CD4-positive, alpha-beta T cell treated with Interleukin-6 for 4 hours (primary cell): Measurements from ENCODE around the gene ZDHHC14.

ENCODE experiments used
- DNase-seq: peaks from one replicate; pipeline ENCODE4 v3.0.0-alpha.2; 2020; ENCODE audit warnings: mixed read lengths

ZDHHC14 gene

DNA sequence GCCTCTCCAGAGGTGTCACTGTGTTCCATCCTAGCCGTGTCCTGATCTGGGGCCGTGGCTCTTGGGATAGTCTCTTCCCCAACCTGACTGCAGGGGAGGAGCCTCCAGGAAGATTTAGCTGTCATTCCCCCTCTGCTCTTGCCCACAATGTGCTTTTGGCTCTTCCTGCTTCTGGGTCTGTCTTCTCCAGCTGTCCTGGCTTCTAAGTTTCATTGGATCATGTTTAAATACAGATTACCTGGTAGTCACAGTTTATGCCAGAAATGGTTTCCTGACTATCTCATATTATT, 139.1 kb downstream of the ZDHHC14 start:
- no peak for DNase-seq

DNA sequence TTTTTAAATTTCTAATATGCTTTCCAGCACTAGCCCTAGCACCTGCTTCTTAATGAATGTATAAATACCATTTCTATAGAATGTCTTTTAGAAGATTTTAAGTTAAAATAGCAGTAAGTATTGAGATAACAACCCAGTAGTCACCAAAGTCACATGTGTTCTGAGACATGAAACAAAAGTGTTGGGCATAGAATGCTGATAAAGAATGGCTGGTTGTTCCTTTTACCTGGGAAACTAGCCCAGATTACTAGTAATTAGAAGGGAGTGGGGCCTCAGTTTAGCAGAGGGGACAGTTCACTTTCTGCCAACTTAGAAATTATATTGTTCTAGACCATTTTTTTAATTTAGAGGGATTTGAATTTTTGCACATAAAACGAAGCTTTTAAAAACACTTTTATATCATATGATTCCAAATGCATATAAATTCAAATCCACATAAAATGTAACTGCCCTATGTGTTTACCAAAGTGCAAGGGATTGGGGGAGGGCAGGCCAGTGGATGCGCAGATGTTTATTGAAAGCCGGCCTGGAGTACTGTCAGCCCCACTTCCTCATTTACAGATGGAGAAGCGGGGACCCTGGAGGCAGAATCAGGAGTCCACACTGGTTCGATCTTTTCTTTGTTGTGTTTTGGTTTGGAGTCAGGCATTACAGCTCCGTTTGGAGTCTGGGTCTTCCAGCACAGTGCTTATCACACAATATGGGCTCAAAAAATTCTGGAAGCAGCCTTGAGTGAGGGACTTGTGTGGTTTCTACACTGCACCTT, 139.8 kb downstream of the ZDHHC14 start:
- DNase-seq = no peak

DNA sequence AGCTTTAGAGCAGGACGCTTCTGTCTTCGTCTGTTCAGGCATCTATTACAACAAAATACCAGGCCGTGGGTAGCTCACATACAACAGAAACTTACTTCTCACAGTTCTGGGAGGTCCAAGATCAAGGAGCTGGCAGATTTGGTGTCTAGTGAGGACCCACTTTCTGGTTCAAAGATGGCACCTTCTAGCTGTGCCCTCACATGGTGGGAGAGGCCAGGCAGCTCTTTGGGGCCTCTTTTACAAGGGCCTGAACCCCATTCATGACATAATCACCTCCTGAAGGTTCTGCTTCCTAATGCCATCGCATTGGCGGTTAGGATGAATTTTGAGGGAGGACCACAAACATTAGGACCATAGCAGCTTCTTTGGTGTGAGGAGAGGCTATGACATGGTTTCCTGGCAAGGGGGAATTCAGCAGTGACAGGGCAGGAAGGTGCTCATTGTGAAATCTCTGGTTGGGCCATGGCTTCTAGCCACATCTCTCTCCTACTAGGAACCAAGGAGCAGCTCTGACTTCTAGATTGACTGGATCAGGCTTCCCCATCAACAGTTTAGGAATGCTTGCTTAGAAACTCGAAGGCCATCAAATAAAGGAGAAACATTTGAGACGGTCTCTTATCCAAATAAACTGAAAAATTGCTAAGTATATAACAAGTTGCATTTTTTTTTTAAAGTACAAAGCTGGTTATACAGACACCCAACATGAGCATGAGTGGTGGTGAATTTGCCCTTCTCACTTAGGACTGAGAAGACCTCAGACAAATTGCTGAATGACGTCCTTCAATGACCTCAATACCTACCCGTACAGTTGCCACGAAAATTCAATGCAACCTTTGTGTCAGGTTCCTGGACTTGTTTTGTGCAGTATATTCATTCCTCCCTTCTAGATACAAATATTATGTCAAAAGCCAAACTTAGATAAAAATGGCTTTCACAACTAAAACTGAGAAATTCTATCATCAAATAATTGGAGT, 140.7 kb downstream of the ZDHHC14 start:
- DNase-seq = no peak

DNA sequence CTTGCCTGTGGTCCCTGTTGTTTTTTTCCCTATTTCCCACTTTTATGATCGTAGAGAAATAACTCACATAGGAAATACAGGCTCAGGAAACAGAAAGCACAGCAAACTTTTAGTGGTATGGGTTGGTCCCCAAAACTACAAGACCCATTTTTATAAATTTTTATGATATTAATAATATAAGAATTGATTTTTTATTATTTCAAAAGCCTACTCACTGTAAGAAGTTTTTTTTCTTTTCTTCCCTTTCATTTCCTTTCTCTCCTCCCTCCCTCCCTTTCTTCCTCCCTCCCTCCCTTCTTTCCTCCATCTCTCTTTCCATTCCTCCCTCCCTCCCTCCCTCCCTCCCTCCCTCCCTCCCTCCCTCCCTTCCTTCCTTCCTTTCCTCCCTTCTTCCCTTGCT, 141.5 kb downstream of the ZDHHC14 start:
- no peak for DNase-seq

DNA sequence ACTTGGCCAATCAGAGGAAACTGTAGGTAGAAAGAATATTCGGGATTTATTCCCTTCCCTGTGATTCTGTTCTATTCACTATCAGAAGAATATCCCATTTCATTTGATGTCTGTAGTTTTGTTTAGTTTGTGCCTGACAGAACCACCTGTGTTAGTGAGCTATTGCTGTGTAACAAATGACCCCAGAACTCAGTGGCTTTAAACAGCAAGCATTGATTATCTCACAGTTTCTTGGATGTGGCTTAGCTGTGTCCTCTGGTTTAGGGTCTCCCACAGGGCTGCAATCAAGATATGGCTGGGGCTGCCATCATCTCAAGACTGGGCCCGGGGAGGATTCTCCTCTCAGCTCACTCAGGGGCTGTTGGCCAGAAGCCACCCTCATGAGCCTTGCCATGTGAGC, 143.7 kb downstream of the ZDHHC14 start:
- DNase-seq = no peak

DNA sequence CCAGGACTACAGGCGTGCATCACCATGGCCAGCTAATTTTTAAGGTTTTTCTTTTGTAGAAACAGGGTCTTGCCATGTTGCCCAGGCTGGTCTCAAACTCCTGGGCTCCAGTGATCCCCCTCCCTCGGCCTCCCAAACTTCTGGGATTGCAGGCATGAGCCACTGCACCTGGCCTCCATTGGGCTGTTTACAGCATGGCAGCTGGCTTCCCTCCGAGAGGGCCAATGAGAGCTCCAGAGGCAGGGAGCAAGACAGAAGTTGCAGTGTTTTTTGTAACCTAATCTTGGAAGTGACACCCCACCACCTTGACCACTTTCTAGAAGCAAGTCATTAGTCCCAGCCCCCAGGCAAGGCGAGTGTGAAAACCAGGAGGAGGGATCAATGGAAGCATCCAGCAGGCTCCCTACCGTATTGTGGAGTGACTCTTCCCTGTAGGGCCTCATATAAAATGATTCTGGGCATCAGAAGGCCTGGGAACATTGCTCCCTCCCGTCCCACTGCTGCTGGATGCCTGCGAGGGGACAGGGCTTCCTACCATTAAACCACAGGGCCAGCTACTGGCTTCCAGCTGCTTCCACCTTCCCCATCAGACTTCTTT, 144.4 kb downstream of the ZDHHC14 start:
- no peak for DNase-seq

DNA sequence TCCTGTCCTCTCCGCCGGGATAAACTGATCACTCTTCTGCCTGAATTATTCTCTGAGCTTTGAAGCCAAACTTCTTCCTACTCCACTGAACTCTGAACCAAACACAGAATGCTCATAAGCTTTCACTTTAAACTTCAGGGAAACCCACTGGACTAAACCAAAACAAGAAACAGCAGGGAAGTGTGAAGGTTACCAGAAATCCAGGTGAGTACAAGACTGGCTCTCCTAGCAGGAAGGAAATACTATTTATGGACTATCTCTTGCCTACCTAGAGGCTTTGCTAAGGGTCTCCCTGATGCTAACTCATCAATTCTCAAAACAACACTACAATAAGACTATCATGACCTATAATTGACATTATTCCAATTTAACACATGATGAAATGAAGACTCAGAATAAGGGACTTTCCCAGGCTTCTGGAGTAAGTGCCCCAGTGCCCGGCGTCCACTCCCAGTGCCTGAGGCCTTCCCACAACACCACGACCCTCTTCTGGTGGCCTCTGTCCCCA, 145.0 kb downstream of the ZDHHC14 start:
- no peak for DNase-seq

DNA sequence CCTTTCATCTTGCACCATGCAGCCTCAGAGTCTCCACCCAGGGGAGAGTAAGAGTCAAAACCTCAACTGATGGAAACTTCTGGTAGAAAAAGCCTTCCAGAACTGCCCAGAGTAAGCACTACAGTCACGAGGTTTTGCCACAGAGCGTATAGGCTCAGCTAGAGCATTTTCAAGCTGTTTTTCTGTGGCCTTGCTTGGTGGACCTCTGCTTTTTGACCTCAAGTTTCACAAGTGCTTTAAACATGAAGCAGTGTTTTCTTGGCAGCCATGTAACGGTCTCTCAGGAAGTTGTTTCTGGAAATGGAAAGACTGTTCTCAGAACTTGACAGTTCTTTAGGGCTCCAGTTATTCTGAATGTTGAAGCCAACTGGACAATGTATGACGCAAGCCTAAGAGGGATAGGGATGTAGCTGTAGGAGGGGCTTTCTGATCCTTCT, 146.5 kb downstream of the ZDHHC14 start:
- no peak for DNase-seq

DNA sequence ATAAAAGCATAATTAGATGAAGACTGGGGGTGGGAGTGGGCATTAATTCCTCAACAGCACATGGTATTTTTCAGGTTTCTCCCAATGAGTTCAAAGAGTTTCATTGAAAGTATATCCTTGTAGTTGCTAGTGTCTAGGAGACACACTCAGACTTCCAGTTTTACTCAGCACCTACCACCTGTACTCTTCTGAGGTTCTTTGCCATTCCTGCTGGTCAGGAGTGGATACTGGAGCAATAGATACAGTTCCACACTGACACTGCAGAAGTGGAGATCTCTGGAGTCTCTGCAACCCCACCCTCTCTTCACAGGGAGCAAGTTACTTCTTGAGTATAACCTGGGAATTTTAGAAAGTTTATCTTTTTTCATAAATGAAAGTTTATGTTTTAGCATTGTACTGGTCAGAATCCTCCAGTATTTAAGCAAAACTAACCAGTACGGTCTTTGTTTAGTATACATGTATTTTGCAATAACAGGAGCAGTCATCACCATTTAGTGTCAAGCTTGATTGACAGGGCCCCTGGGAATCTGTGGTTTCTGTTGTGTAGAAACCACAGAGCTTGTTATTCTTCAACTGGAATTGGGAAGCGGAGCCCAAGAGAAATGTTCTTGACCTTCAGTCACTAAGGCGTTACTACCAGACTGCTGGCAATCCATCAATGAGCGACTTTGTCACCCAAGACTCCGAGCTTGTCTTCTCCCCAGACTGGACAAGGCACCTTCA, 148.1 kb downstream of the ZDHHC14 start:
- DNase-seq = no peak

DNA sequence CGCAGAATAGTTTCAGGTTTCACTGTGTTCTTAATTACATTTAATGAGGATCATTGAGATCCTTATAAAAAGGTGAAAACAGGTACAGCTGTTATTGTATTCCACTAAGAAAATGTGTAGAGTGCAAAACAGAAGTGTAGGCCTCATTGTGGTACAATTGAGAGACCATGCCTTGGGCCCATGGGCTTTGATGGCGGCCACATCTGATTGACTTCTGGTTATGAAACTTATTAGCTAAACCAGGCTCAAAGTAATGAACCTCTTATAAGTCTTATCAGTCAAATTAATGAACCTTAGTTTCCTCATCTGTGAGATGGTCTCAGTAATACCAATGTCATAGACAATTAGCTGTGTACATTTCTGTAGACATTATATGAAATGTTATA, 148.7 kb downstream of the ZDHHC14 start:
- DNase-seq = no peak

DNA sequence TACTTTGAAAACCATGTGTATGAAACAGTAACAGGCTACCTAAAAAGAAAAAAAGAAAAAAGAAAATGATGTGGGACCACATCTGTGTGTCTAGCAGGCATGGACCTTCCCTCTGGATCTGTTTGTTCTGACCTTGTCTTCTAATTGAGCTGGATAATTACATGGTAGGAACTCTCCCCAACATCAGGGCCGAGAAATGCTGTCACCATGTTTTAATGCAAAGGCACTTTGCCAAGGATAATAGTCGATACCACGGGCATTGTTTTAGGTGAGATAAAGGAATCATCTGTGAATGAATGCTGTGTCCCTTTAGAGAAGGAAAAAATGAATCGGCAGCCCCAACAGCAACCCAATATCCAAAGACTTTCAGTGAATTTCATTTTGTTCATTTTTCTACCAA, 149.1 kb downstream of the ZDHHC14 start:
- no peak for DNase-seq

DNA sequence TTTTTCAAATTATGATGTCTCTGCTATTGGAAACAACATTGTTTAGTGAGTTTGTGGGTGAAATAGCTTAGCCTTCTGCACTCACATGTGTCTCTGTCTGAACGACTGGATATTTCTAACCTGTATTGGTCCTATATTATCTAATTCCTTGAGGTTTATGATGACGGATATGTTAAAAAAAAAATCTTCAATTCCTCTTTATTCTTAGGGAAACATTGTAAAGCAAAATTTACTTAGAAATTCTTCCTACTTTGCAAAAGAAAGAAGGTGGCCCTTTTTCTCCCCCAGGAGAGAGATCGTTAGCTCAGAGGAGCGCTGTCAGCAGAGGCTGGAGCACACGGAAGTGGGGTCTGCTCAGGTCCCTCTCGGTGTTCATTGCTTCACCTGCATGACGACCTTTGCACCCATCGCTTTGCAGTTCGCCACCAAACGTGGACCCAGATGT, 149.8 kb downstream of the ZDHHC14 start:
- no peak for DNase-seq

DNA sequence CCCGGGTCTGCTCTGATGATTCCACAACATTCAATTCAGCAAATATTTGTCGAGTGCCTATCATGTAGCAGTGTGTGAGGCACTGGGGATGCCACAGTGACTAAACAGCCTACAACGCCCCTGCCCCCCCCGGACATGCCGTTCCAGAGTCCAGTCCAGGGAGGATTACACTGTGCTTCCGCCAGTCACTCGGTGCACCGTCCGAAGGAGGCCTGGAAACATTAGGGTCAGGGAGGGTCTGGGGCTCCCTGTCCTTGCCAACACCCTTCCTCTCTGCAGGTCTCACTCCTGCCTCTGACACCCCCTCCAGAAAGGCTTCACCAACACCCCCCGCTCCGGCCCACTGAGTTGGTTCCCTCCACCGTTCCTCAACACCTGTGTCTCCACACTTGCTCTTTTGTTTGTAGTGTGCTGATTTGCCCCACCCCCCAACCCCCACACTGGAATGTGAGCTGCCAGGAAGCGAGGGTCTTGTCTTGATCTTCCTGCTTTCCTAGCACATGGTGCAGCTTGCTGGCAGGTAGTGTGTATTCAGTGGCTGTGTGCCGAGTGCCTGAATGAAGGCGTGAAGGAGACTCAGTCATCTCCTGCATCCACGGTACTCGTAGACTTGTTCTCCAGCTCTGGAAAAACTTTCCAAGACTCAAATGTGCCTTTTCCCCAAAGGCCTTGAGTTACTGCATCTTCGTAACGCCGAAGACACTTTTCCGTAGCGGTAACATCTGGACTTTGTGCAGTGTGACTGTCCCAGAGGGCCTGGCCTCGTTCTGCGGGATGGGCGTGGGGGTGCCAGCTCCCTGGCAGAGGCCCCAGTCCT, 150.4 kb downstream of the ZDHHC14 start:
- no peak for DNase-seq

DNA sequence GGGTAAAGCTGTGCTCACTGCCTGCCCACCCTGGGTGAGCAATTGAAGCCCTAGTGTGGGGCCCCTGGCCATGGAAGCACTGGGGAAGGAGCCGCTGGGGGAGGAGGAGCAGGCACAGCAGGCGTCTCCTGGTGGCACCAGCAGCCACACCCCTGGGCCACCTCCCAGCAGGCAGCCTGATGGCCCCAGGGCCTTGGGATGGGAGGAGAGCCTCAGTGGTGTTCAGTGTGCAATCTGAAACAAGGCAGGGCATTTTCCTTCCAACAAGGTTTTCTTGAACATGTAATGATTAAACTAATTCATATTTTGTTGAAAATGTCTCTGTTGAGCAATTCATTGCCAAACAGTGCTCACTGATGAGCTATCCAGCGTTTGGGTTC, 151.0 kb downstream of the ZDHHC14 start:
- DNase-seq = no peak

DNA sequence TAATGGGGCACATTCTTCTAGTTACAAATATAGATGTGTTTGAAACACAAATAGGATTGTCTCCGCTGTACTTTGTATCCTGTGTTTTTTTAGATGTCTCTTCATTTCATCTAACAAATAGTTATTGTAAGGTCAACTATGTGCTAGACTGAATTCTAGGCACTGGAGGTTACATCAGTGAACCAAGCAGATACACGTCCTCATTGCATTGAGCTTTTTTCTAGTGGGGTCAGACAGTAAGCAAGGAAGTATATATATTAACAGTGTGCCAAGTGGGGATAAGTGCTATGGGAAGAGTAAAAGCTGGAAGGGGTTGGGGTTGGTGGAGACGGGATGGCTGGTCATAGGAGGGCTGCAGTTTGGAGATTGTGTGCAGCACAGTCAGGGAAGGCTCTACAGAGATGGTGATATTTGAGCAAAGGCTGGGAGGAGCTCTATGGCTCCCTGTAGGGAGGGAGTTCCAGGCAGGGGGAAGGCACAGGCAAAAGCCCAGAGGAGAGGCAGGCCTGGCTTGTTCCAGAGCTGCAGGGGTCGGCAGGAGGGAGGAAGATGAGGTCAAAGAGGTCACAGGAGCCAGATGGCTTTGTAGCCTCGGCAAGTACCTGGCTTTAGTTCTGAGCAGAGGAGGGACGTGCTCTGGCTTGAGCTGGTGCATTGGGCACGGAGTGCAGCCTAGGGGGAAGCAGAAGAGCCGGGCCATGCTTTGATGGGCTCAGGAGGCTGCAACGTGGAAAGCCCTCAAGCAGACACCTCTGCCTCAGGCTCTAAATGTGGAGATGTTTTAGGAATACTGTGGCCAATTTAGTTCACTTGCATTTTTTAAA, 152.3 kb downstream of the ZDHHC14 start:
- DNase-seq = no peak

DNA sequence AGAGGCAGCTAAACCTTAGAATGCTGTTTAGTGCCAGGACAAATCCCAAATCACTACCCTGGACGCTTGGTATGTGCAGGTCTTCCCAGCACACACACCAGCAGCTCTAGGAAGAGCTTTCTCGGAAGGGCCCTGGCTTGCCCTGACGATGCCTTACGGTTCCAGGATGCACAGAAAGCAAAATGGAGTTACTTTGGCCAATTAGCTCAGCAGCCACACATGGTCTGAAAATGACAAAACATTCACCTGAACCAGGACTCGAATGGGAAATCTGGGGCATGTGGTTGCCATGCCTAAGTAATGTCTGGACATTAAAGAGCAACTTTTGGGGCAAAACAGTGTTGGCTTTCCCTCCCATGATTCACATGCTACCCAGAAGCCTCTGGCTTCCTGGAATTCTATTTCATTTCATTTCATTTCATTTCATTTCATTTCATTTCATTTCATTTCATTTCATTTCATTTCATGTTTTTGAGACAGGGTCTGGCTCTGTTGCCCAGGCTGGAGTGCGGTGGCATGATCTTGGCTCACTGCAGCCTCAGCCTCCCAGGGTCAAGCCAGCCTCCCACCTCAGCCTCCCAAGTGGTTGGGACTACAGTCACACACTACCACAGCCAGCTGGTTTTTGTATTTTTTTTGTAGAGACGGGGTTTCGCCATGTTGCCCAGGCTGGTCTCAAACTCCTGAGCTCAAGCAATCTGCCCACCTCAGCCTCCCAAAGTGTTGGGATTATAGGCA, 153.3 kb downstream of the ZDHHC14 start:
- DNase-seq = no peak

DNA sequence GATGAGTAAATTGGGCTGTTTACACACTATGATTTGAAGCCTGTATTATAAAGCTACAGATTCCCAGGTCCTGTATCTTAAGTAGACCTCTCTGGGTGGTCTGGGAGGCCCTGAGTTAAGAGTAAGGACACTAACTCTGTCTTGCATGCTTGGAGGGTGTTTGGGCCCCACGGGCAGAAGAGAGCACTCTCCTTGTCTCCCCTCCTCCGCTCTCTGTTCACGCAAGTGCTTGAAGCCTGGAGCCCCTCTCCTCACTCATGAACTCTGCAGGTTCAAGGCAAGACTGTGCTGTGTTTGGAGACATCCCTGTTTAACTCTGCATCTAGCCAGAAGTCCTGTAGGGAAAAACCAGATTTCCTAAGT, 154.0 kb downstream of the ZDHHC14 start:
- DNase-seq = no peak

DNA sequence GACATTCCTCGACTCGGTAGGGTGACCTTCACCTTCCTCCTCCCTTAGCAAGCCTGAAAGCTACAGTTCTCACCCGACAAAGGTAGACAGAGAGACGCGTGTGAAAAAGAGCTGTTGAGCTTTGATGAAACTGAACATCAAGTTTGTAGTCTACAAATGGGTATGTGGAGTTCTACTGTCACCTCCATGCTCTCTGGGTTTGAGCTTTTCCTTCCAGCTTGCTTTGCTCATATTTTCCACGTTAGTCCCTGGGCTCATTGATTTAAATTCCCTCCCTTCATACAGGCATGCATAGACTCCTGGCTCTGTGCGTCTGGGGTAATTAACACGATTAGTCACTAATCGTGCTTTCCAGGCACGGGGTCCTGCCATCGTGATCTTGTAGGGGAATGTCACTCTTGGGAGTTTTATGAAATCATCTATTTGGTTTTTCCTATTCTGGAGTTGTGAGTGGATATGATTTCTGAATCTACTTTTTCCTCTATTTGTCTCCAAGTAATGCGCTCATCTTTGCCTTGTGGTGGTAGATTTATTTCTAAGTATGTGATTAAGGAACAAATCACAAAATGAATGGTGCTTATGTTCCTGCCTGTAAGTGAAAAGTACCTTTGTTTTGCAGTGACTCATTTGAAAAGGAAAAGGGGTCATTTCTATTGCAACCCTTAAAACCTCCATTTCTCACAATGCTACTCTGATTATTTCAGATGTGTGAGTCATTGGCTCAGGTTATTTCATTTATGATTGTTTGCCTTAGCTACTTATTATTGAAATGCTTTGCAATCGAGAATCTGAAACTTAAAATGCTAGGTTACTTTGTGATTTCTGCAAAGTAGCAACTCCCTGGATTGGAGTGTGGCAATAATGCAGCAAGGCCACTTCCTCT, 154.6 kb downstream of the ZDHHC14 start:
- peak; percentile 11 for DNase-seq

DNA sequence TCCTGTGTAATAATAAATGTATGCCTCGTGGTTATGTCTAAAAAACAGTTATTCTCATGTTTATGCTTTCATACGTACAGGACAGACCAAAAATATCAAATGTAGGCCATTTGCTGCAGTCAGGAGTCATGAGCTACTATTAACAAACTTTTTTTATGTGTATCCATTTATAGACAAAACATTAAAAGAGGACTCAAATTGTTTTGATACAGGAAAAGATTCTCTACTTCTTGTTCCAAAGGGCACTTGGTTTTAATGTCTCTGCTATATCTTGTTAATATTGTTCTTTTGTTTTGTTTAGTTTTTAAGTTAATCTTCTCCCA, 155.2 kb downstream of the ZDHHC14 start:
- DNase-seq = no peak

DNA sequence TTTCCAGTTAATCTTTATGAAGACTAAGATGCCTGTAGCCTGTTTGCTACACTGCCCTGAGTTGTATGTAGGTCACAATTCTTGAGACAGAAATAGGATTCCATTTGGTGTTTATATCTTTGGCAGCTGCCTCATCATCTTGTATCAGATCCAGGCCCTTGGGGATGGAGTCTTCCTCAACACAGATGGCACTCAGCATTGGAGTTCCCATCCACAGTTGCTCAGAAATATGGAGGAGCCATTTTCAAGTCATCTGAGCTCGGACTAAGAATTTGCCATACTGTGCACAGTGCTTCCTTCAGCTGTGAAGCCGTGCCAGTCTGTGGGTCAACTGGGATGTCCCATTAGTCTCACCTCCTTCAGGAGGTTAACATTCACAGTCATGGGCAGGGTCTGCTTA, 156.6 kb downstream of the ZDHHC14 start:
- DNase-seq = no peak
